Fibroblast of pulmonary artery (primary cell): ENCODE data around the gene PDE4D.
A peak's percentile ranks its signal among the peaks of the same experiment; 100 is the strongest.

Experiments used
- DNase-seq: peaks from one replicate; pipeline ENCODE4 v3.0.0-alpha.2; 2010; ENCODE audit warnings: low read depth
- H3K4me3 ChIP-seq: replicated peaks from 2 replicates; pipeline ENCODE4 v1.5.1; 2011; ENCODE audit warnings: low read depth, mild to moderate bottlenecking, control low read depth, low read length, moderate library complexity
- CTCF ChIP-seq: IDR thresholded peaks from 2 replicates; pipeline ENCODE4 v1.5.1; 2011; ENCODE audit warnings: mild to moderate bottlenecking, control low read depth, low read length, inconsistent platforms; ENCODE audit errors: missing control alignments

The PDE4D gene

GRCh38 chr5:59716029-59716428 lies 177.5 kb downstream of the PDE4D start:
- no peak for TF ChIP-seq CTCF
- no peak for DNase-seq
- no peak overlapping the region for H3K4me3 ChIP-seq

GRCh38 chr5:59715228-59715627 lies 178.3 kb downstream of the PDE4D start:
- TF ChIP-seq CTCF = no peak
- no peak for DNase-seq
- no peak overlapping the region for H3K4me3 ChIP-seq

GRCh38 chr5:59713498-59713844 lies 180.1 kb downstream of the PDE4D start:
- TF ChIP-seq CTCF = no peak
- DNase-seq = no peak
- no peak overlapping the region for H3K4me3 ChIP-seq

GRCh38 chr5:59712836-59713497 lies 180.6 kb downstream of the PDE4D start:
- no peak for DNase-seq
- no peak overlapping the region for H3K4me3 ChIP-seq
- no peak for TF ChIP-seq CTCF

- DNase-seq = peak; percentile 59
- TF ChIP-seq CTCF = no peak
Measured at GRCh38 chr5:59711310-59711709, 182.2 kb downstream of the PDE4D start.

GRCh38 chr5:59709846-59710245 lies 183.7 kb downstream of the PDE4D start:
- DNase-seq = peak; percentile 84
- TF ChIP-seq CTCF = no peak
- no peak overlapping the region for H3K4me3 ChIP-seq

More at GRCh38 chr5:59711310-59711709, 182.2 kb downstream of the PDE4D start:
- no peak overlapping the region for H3K4me3 ChIP-seq

- no peak for TF ChIP-seq CTCF
- no peak for DNase-seq
- no peak overlapping the region for H3K4me3 ChIP-seq
Measured at GRCh38 chr5:59709346-59709821, 184.1 kb downstream of the PDE4D start.
